Left lung (tissue), 10 donors: Measurements from ENCODE around the gene CAMTA1. TPM values are rescaled to one million over a fixed set of nuclear protein-coding genes. Genes with fewer than 3 reads are reported as not detected.

Experiments
- ATAC-seq: fragments of 200-7000 bp; cut with Tn5 transposase; one replicate; pipeline ENCODE4 v1.9.1; 2020; ENCODE audit warnings: moderate library complexity
- DNase-seq, 4 donors: peaks; one replicate each; pipeline ENCODE4 v3.0.0-alpha.2; 2013 to 2020
- H3K27ac ChIP-seq, 2 donors: fragments of 200-600 bp; sonication (generic) in 1 of 2; one replicate each; pipeline versions ENCODE4 v1.5.0 to v1.8.0; 2020 to 2021
- H3K27me3 ChIP-seq, 2 donors: fragments of 200-600 bp; sonication (generic) in 1 of 2; one replicate each; pipeline versions ENCODE4 v1.5.0 to v1.8.0; 2020 to 2021
- H3K36me3 ChIP-seq, 2 donors: fragments of 200-600 bp; sonication (generic) in 1 of 2; one replicate each; pipeline versions ENCODE4 v1.5.0 to v1.8.0; 2020 to 2021
- H3K4me1 ChIP-seq, 2 donors: fragments of 200-600 bp; one replicate each; pipeline ENCODE4 v1.8.0; 2021
- H3K4me3 ChIP-seq, 2 donors: fragments of 200-600 bp; sonication (generic) in 1 of 2; one replicate each; pipeline versions ENCODE4 v1.5.0 to v1.8.0; 2020 to 2021; ENCODE audit warnings: mild to moderate bottlenecking in 1 of 2
- H3K9me3 ChIP-seq, 2 donors: fragments of 200-600 bp; sonication (generic) in 1 of 2; one replicate each; pipeline versions ENCODE4 v1.5.0 to v1.8.0; 2020 to 2021
- intact Hi-C, 2 donors: fragments of 100-400 bp; cut with DNase I; formaldehyde crosslinking; loops; one replicate each; pipeline versions ENCODE4 v1.11.2 to v1.14.2; 2022
- polyA plus RNA-seq, 6 donors: library from polyadenylated mRNA; unstranded; fragments of 120-200 nt; gene quantifications; one replicate each; pipeline ENCODE4 v1.2.1, GENCODE V29; 2013; ENCODE audit not compliant: insufficient read length in 6 of 6
- total RNA-seq, 2 donors: library from RNA; stranded (reverse); fragmentation: NEBNext Ultra II Directional; extraction: Animal tissue kit (Norgen Biotek cat#: 25700); gene quantifications; one replicate each; pipeline ENCODE4 v1.2.1, GENCODE V29; 2021
- TF ChIP-seq, protein P1 (sequence below), 2 donors: fragments of 200-600 bp; sonication (generic) in 1 of 2; IDR thresholded peaks; one replicate each; pipeline versions ENCODE4 v1.5.0 to v1.8.0; 2021; ENCODE audit warnings: antibody characterized with exemption in 2 of 2
- donor health status: DM: no; HTN: yes; CAD: no.
- donor health status: DM: no; HTN: no; CAD: no.

CAMTA1 gene
- total and polyA plus RNA-seq, 8 donors: 42.7 to 69.1 (median 49.4) TPM

- ATAC-seq (no peak), DNase-seq (peak in 2 of 4 donors; percentile 22 to 43)
- H3K27me3 ChIP-seq: no peaks in the 10 kb centered on the region
- H3K27ac ChIP-seq: no peak overlapping the region
- no peak overlapping the region for H3K4me3 ChIP-seq
- no peaks in the 10 kb centered on the region for H3K36me3 ChIP-seq
- TF ChIP-seq, protein P1, sequence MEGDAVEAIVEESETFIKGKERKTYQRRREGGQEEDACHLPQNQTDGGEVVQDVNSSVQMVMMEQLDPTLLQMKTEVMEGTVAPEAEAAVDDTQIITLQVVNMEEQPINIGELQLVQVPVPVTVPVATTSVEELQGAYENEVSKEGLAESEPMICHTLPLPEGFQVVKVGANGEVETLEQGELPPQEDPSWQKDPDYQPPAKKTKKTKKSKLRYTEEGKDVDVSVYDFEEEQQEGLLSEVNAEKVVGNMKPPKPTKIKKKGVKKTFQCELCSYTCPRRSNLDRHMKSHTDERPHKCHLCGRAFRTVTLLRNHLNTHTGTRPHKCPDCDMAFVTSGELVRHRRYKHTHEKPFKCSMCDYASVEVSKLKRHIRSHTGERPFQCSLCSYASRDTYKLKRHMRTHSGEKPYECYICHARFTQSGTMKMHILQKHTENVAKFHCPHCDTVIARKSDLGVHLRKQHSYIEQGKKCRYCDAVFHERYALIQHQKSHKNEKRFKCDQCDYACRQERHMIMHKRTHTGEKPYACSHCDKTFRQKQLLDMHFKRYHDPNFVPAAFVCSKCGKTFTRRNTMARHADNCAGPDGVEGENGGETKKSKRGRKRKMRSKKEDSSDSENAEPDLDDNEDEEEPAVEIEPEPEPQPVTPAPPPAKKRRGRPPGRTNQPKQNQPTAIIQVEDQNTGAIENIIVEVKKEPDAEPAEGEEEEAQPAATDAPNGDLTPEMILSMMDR (IDR thresholded peaks at IDR 0.05): no peak
- H3K4me1 ChIP-seq: no peaks in the 10 kb centered on the region
- H3K9me3 ChIP-seq: no peaks in the 10 kb centered on the region
- intact Hi-C loops: no loop called here
Observed at GRCh38 chr1:7580923-7581753, 795.9 kb downstream of the CAMTA1 start.

DNA sequence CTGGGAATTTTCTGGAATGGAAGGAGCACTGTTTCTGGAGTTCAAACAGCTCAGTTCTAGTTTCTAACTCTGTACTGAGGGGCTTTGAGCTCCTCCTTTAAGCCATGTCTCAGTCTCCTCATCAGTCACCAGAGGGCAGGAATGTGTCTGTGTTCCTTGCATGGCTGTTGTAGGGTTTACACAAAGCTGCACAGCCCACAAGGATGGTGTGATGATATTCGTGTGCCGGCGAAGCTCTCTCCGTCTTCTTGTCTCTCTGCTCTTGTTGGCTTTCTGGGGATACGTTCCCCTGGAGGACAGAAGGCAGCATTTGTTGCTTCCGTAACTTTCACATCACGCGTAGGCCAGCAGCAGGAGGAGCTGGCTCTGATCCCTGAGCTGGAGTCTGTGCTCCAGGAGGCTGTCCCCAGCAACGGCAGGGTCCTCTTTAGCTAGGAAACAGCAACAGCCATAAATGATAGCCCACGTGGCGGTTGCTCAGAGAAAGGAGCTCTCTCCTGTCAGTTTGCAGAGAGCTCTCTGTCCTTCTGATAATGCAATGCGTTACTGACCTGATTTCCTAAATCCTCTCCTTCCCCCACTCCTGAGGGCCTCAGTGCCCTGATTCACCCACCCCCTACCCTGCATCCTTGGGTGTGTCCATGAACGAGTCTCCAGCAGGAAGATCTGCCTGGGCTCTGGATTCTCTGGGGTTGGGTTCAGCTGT is 796.7 kb downstream of the CAMTA1 start:
- peak in 2 of 4 donors; percentile 13 to 55 for DNase-seq
- no peaks in the 10 kb centered on the region for H3K9me3 ChIP-seq
- H3K36me3 ChIP-seq: no peaks in the 10 kb centered on the region
- TF ChIP-seq, protein P1 (IDR thresholded peaks at IDR 0.05): no peak
- H3K27me3 ChIP-seq: no peaks in the 10 kb centered on the region
- no peak overlapping the region for H3K4me3 ChIP-seq
- no peaks in the 10 kb centered on the region for H3K4me1 ChIP-seq
- H3K27ac ChIP-seq: no peak overlapping the region
- ATAC-seq: no peak
- intact Hi-C loops: no loop called here

- TF ChIP-seq, protein P1 (IDR thresholded peaks at IDR 0.05): no peak
- H3K27ac ChIP-seq: no peak overlapping the region
- ATAC-seq: no peak
Observed at GRCh38 chr1:7582460-7582972, 797.3 kb downstream of the CAMTA1 start.

DNA sequence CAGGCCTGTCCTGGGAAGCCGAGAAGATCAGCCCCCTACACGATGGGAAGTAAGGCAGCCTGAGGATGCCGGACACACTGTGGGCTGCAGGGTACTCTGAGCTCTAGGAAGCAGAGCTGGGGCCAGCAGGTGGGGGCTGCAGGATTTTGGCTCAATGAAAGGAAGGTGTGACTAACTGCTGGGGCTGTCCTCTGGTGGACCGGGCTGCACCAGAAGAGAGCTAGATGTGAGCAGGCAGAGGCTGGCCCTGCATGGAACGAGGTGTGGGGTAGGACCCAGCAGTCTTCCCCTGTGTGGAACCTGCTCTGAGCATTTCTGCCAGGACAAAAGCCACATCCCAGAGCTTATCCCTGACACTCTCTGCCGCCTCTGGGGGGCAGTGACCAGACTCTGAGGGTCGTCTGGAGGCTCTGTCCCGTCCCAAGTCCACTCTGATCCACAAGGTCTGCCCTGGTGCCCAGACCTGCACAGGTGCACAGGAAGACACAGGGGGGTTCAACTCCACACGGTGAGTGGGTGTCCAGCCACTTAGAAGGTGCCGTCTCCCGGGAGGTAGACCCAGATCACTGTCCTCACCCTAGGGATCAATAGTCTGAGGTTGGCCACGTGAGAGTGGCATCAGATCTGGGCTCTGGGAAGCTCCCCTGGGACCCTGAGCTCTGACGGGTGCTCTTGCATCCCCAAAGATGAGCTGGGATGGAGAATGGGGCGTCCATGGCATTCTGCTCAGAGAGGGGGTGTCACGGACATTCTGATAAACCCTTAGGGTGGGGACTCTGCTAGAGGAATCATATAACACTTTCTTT is 798.2 kb downstream of the CAMTA1 start:
- H3K36me3 ChIP-seq: no peaks in the 10 kb centered on the region
- TF ChIP-seq, protein P1 (IDR thresholded peaks at IDR 0.05): no peak
- ATAC-seq (no peak), DNase-seq (peak in 1 of 4 donors; percentile 50)
- intact Hi-C loops: no loop called here
- no peak overlapping the region for H3K4me3 ChIP-seq
- no peaks in the 10 kb centered on the region for H3K4me1 ChIP-seq
- no peaks in the 10 kb centered on the region for H3K9me3 ChIP-seq
- no peaks in the 10 kb centered on the region for H3K27me3 ChIP-seq
- H3K27ac ChIP-seq: no peak overlapping the region

More at GRCh38 chr1:7582460-7582972, 797.3 kb downstream of the CAMTA1 start:
- no peaks in the 10 kb centered on the region for H3K4me1 ChIP-seq
- no peak overlapping the region for H3K4me3 ChIP-seq
- intact Hi-C loops: no loop called here
- H3K9me3 ChIP-seq: no peaks in the 10 kb centered on the region
- no peaks in the 10 kb centered on the region for H3K36me3 ChIP-seq
- no peaks in the 10 kb centered on the region for H3K27me3 ChIP-seq
- DNase-seq: peak in 2 of 4 donors; percentile 10 to 14
